Retinal pigment epithelial cell (primary cell): ENCODE data around the gene ELAVL2.
A peak's percentile ranks its signal among the peaks of the same experiment; 100 is the strongest.

Source experiments
- DNase-seq: peaks from one replicate; pipeline ENCODE4 v3.0.0-alpha.2; 2010; ENCODE audit warnings: low read depth
- H3K4me3 ChIP-seq: 2 replicates; pipeline ENCODE4 v1.5.1; 2011; ENCODE audit warnings: mild to moderate bottlenecking, low read length, control low read depth, moderate library complexity
- CTCF ChIP-seq: conservative IDR thresholded peaks from 2 replicates; pipeline ENCODE4 v1.5.1; 2011; ENCODE audit warnings: low read depth, low read length, control low read depth, inconsistent platforms

Gene ELAVL2

GRCh38 chr9:23769307-23769935 is 56.6 kb downstream of the ELAVL2 start:
- TF ChIP-seq CTCF, result no peak
- no peak overlapping the region for H3K4me3 ChIP-seq
- peak; percentile 67 for DNase-seq

- no peak for TF ChIP-seq CTCF
- H3K4me3 ChIP-seq, result no peak overlapping the region
- no peak for DNase-seq
These were observed 57.2 kb downstream of the ELAVL2 start for GRCh38 chr9:23768861-23769260.

GRCh38 chr9:23766613-23767012 is 59.4 kb downstream of the ELAVL2 start:
- H3K4me3 ChIP-seq, result no peak overlapping the region
- no peak for DNase-seq
- no peak for TF ChIP-seq CTCF

GRCh38 chr9:23765561-23765960 is 60.5 kb downstream of the ELAVL2 start:
- TF ChIP-seq CTCF, result no peak
- no peak for DNase-seq
- no peak overlapping the region for H3K4me3 ChIP-seq

GRCh38 chr9:23764219-23764618 is 61.8 kb downstream of the ELAVL2 start:
- TF ChIP-seq CTCF, result no peak
- no peak for DNase-seq
- no peak overlapping the region for H3K4me3 ChIP-seq

GRCh38 chr9:23754551-23754950 is 71.5 kb downstream of the ELAVL2 start:
- no peak for DNase-seq
- no peak for TF ChIP-seq CTCF
- no peak overlapping the region for H3K4me3 ChIP-seq

GRCh38 chr9:23752859-23753258 is 73.2 kb downstream of the ELAVL2 start:
- TF ChIP-seq CTCF, result no peak
- no peak overlapping the region for H3K4me3 ChIP-seq
- DNase-seq, result no peak
